ENCODE results near the gene MUCL1. TPM values are rescaled to one million over a fixed set of nuclear protein-coding genes. Genes with fewer than 3 reads are reported as not detected.
"Not testable (repeated sequence)": the region's sequence is repeated elsewhere in the genome, so short reads cannot be mapped to it uniquely, and the experiment has no call there.

The MUCL1 gene
- polyA plus RNA-seq, 2 donors: not detected

DNA sequence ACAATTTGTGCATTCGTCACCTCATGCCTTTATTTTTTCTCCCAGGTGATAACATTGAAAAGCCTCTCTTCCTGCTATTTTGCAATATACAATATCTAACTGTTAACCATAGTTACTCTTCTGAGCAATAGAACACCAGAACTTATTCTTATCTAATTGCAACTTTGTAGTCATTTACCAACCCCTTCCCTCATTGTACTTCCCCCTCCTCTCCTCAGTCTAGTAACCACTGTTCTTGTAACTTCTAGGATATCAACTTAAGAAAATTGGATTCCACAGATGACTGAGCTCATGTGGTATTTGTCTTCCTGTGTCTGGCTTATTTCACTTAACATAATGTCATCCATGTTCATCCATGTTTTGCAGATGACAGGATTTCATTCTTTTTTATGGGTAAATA lies 7.6 kb downstream of the MUCL1 start:
- H3K4me3 ChIP-seq (ENCODE audit: low read depth in 1 of 2, low read length in 2 of 2): no peak overlapping the region
- WGBS, 2 donors: 70 to 88% methylated on average over 1 of the region's 1 CpG
- H3K4me1 ChIP-seq (ENCODE audit: control insufficient read depth in 2 of 2, insufficient read depth in 2 of 2, low read length in 1 of 2): no peaks in the 10 kb centered on the region
- H3K9me3 ChIP-seq (ENCODE audit: control insufficient read depth in 2 of 2, insufficient read depth in 1 of 2, low read depth in 1 of 2, low read length in 1 of 2): no peaks in the 10 kb centered on the region
- H3K27me3 ChIP-seq (ENCODE audit: control insufficient read depth in 1 of 2, insufficient read depth in 2 of 2, low read length in 2 of 2): no peaks in the 10 kb centered on the region
- no peaks in the 10 kb centered on the region for H3K36me3 ChIP-seq (ENCODE audit: control insufficient read depth in 2 of 2, insufficient read depth in 2 of 2, low read length in 1 of 2)
- H3K27ac ChIP-seq (ENCODE audit: low read depth in 2 of 2, low read length in 1 of 2): no peak overlapping the region

DNA sequence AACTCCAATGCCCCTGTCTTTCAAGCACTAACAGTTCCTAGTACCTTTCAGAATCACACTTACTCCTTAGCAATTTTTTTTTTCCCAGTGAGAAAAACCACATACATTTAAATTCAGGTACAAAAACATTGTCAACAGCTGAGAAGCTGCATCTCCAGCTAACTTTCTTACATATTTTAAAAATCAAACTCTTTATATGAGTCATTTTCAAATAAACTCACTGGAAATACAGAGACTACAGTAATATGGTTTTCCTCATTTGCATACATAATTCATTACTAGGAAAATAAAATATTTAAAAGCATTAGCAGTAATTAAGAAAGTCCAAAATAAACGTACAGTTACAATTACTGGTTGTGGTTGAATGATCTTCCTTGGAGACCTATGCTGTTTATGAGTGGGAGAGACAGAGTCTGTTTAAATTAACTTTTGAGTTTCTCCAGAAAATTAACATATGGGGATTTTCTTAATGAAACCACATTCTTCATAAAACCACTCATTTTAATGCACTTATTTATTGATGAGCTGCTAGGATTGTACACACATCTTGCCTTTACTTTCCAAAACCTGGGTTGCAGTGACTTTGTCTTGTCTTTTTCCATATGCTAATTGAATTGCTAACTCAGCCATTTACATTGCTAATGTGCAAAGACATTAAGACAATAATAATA lies 9.8 kb downstream of the MUCL1 start:
- WGBS, 2 donors: 43 to 45% methylated on average over 1 of the region's 1 CpG
- Histone ChIP-seq H3K4me1 (ENCODE audit: control insufficient read depth in 2 of 2, insufficient read depth in 2 of 2, low read length in 1 of 2) (no peaks in the 10 kb centered on the region), H3K4me3 (ENCODE audit: low read depth in 1 of 2, low read length in 2 of 2) (no peak overlapping the region), H3K27ac (ENCODE audit: low read depth in 2 of 2, low read length in 1 of 2) (no peak overlapping the region), H3K27me3 (ENCODE audit: control insufficient read depth in 1 of 2, insufficient read depth in 2 of 2, low read length in 2 of 2) (no peaks in the 10 kb centered on the region), H3K9me3 (ENCODE audit: control insufficient read depth in 2 of 2, insufficient read depth in 1 of 2, low read depth in 1 of 2, low read length in 1 of 2) (no peaks in the 10 kb centered on the region), H3K36me3 (ENCODE audit: control insufficient read depth in 2 of 2, insufficient read depth in 2 of 2, low read length in 1 of 2) (no peaks in the 10 kb centered on the region)

GRCh38 chr12:54865683-54866324 lies 11.5 kb downstream of the MUCL1 start:
- Histone ChIP-seq H3K36me3 (ENCODE audit: control insufficient read depth in 2 of 2, insufficient read depth in 2 of 2, low read length in 1 of 2) (no peaks in the 10 kb centered on the region), H3K27me3 (ENCODE audit: control insufficient read depth in 1 of 2, insufficient read depth in 2 of 2, low read length in 2 of 2) (no peaks in the 10 kb centered on the region), H3K27ac (ENCODE audit: low read depth in 2 of 2, low read length in 1 of 2) (no peak overlapping the region), H3K9me3 (ENCODE audit: control insufficient read depth in 2 of 2, insufficient read depth in 1 of 2, low read depth in 1 of 2, low read length in 1 of 2) (no peaks in the 10 kb centered on the region), H3K4me1 (ENCODE audit: control insufficient read depth in 2 of 2, insufficient read depth in 2 of 2, low read length in 1 of 2) (no peaks in the 10 kb centered on the region), H3K4me3 (ENCODE audit: low read depth in 1 of 2, low read length in 2 of 2) (no peak overlapping the region)
- WGBS, 2 donors: 80 to 83% methylated on average over 4 of the region's 4 CpGs

DNA sequence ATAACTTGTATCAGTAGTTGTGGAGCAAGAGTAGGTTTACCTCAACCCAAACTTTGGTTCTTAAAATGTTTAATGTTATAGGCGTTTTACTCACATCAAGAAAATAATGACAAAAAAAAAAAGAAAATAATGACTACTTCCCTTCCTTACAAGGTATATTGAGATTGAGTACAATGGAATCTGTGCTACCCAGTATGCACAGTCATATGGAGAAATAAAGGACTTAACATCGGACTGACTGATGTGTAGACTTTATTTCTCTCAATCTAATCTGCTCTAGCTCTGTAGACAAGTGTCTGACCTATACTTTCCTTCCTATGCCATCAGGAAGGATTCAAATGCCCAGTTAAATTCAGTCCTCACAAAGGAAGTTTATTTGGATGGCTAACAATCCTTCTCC lies 14.4 kb downstream of the MUCL1 start:
- 55 to 62% methylated on average over 2 of the region's 2 CpGs for WGBS, 2 donors
- Histone ChIP-seq H3K27ac (ENCODE audit: low read depth in 2 of 2, low read length in 1 of 2) (no peak overlapping the region), H3K36me3 (ENCODE audit: control insufficient read depth in 2 of 2, insufficient read depth in 2 of 2, low read length in 1 of 2) (no peaks in the 10 kb centered on the region), H3K4me1 (ENCODE audit: control insufficient read depth in 2 of 2, insufficient read depth in 2 of 2, low read length in 1 of 2) (no peaks in the 10 kb centered on the region), H3K9me3 (ENCODE audit: control insufficient read depth in 2 of 2, insufficient read depth in 1 of 2, low read depth in 1 of 2, low read length in 1 of 2) (no peaks in the 10 kb centered on the region), H3K4me3 (ENCODE audit: low read depth in 1 of 2, low read length in 2 of 2) (no peak overlapping the region), H3K27me3 (ENCODE audit: control insufficient read depth in 1 of 2, insufficient read depth in 2 of 2, low read length in 2 of 2) (no peaks in the 10 kb centered on the region)

GRCh38 chr12:54870048-54870447 lies 15.7 kb downstream of the MUCL1 start:
- no peaks in the 10 kb centered on the region for H3K27me3 ChIP-seq (ENCODE audit: control insufficient read depth in 1 of 2, insufficient read depth in 2 of 2, low read length in 2 of 2)
- no peaks in the 10 kb centered on the region for H3K4me1 ChIP-seq (ENCODE audit: control insufficient read depth in 2 of 2, insufficient read depth in 2 of 2, low read length in 1 of 2)
- no peaks in the 10 kb centered on the region for H3K9me3 ChIP-seq (ENCODE audit: control insufficient read depth in 2 of 2, insufficient read depth in 1 of 2, low read depth in 1 of 2, low read length in 1 of 2)
- no peaks in the 10 kb centered on the region for H3K36me3 ChIP-seq (ENCODE audit: control insufficient read depth in 2 of 2, insufficient read depth in 2 of 2, low read length in 1 of 2)
- no peak overlapping the region for H3K27ac ChIP-seq (ENCODE audit: low read depth in 2 of 2, low read length in 1 of 2)
- H3K4me3 ChIP-seq (ENCODE audit: low read depth in 1 of 2, low read length in 2 of 2): no peak overlapping the region
- 68 to 94% methylated on average over 1 of the region's 1 CpG for WGBS, 2 donors

- 74 to 76% methylated on average over 5 of the region's 5 CpGs for WGBS, 2 donors
- Histone ChIP-seq H3K27ac (ENCODE audit: low read depth in 2 of 2, low read length in 1 of 2) (no peak overlapping the region), H3K27me3 (ENCODE audit: control insufficient read depth in 1 of 2, insufficient read depth in 2 of 2, low read length in 2 of 2) (no peaks in the 10 kb centered on the region), H3K4me3 (ENCODE audit: low read depth in 1 of 2, low read length in 2 of 2) (no peak overlapping the region), H3K9me3 (ENCODE audit: control insufficient read depth in 2 of 2, insufficient read depth in 1 of 2, low read depth in 1 of 2, low read length in 1 of 2) (no peaks in the 10 kb centered on the region), H3K36me3 (ENCODE audit: control insufficient read depth in 2 of 2, insufficient read depth in 2 of 2, low read length in 1 of 2) (no peaks in the 10 kb centered on the region), H3K4me1 (ENCODE audit: control insufficient read depth in 2 of 2, insufficient read depth in 2 of 2, low read length in 1 of 2) (no peaks in the 10 kb centered on the region)
Observed at GRCh38 chr12:54870617-54871016, 16.3 kb downstream of the MUCL1 start.

DNA sequence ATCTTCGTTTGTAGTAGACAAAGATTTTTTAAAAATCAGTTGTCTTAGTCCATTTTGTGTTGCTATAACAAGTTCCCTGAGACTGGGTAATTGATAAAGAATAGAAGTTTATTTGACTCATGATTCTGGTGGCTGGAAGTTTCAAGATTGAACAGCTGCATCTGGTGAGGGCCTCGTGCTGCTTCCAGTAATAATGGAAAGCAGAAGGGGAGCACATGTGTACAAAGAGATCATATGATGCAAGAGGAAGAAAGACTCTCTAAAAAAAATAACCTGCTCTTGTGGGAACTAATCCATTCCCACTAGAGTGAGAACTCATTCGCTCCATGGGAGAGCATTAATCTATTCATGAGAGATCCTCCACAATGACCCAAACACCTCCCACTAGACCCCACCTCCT lies 24.8 kb downstream of the MUCL1 start:
- Histone ChIP-seq H3K36me3 (ENCODE audit: control insufficient read depth in 2 of 2, insufficient read depth in 2 of 2, low read length in 1 of 2) (no peaks in the 10 kb centered on the region), H3K27me3 (ENCODE audit: control insufficient read depth in 1 of 2, insufficient read depth in 2 of 2, low read length in 2 of 2) (no peaks in the 10 kb centered on the region), H3K27ac (ENCODE audit: low read depth in 2 of 2, low read length in 1 of 2) (no peak overlapping the region), H3K4me3 (ENCODE audit: low read depth in 1 of 2, low read length in 2 of 2) (no peak overlapping the region), H3K4me1 (ENCODE audit: control insufficient read depth in 2 of 2, insufficient read depth in 2 of 2, low read length in 1 of 2) (no peaks in the 10 kb centered on the region), H3K9me3 (ENCODE audit: control insufficient read depth in 2 of 2, insufficient read depth in 1 of 2, low read depth in 1 of 2, low read length in 1 of 2) (no peaks in the 10 kb centered on the region)
- WGBS, 2 donors: 50 to 53% methylated on average over 3 of the region's 3 CpGs

DNA sequence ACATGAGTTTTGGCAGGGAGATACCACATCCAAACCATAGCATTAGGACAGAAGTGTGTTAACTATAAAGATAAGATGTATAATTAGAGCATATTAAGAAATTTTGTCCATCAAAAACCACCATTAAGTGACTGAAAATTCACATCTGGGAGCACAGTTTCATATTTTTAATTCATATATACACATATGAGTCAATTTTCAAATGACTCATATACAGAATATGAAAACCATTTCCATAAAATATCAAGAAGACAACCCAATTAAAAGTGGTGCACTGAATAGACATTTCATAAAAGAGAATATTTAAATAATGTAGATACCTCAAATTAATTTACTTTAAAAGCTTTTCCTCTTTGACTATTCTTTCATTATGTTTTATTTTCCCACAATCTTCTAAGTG lies 25.3 kb downstream of the MUCL1 start:
- no peaks in the 10 kb centered on the region for H3K9me3 ChIP-seq (ENCODE audit: control insufficient read depth in 2 of 2, insufficient read depth in 1 of 2, low read depth in 1 of 2, low read length in 1 of 2)

GRCh38 chr12:54882079-54882478 lies 27.8 kb downstream of the MUCL1 start:
- no peaks in the 10 kb centered on the region for H3K27me3 ChIP-seq (ENCODE audit: control insufficient read depth in 1 of 2, insufficient read depth in 2 of 2, low read length in 2 of 2)
- 69 to 74% methylated on average over 2 of the region's 2 CpGs for WGBS, 2 donors
- no peak overlapping the region for H3K27ac ChIP-seq (ENCODE audit: low read depth in 2 of 2, low read length in 1 of 2)
- H3K36me3 ChIP-seq (ENCODE audit: control insufficient read depth in 2 of 2, insufficient read depth in 2 of 2, low read length in 1 of 2): no peaks in the 10 kb centered on the region
- H3K9me3 ChIP-seq (ENCODE audit: control insufficient read depth in 2 of 2, insufficient read depth in 1 of 2, low read depth in 1 of 2, low read length in 1 of 2): no peaks in the 10 kb centered on the region
- no peaks in the 10 kb centered on the region for H3K4me1 ChIP-seq (ENCODE audit: control insufficient read depth in 2 of 2, insufficient read depth in 2 of 2, low read length in 1 of 2)
- no peak overlapping the region for H3K4me3 ChIP-seq (ENCODE audit: low read depth in 1 of 2, low read length in 2 of 2)

More for the DNA sequence above, 25.3 kb downstream of the MUCL1 start:
- Histone ChIP-seq H3K27ac (ENCODE audit: low read depth in 2 of 2, low read length in 1 of 2) (no peak overlapping the region), H3K4me3 (ENCODE audit: low read depth in 1 of 2, low read length in 2 of 2) (no peak overlapping the region), H3K36me3 (ENCODE audit: control insufficient read depth in 2 of 2, insufficient read depth in 2 of 2, low read length in 1 of 2) (no peaks in the 10 kb centered on the region), H3K27me3 (ENCODE audit: control insufficient read depth in 1 of 2, insufficient read depth in 2 of 2, low read length in 2 of 2) (no peaks in the 10 kb centered on the region), H3K4me1 (ENCODE audit: control insufficient read depth in 2 of 2, insufficient read depth in 2 of 2, low read length in 1 of 2) (no peaks in the 10 kb centered on the region)

- not testable (repeated sequence) for H3K27me3 ChIP-seq (ENCODE audit: control insufficient read depth in 1 of 2, insufficient read depth in 2 of 2, low read length in 2 of 2); H3K4me1 ChIP-seq (ENCODE audit: control insufficient read depth in 2 of 2, insufficient read depth in 2 of 2, low read length in 1 of 2); H3K36me3 ChIP-seq (ENCODE audit: control insufficient read depth in 2 of 2, insufficient read depth in 2 of 2, low read length in 1 of 2); H3K4me3 ChIP-seq (ENCODE audit: low read depth in 1 of 2, low read length in 2 of 2); H3K9me3 ChIP-seq (ENCODE audit: control insufficient read depth in 2 of 2, insufficient read depth in 1 of 2, low read depth in 1 of 2, low read length in 1 of 2); H3K27ac ChIP-seq (ENCODE audit: low read depth in 2 of 2, low read length in 1 of 2)
- WGBS, 2 donors: 67 to 73% methylated on average over 1 of the region's 1 CpG
Observed at GRCh38 chr12:54882597-54882996, 28.3 kb downstream of the MUCL1 start.

Data from esophagus (tissue), 2 donors.